Measurements from ENCODE around the gene RNF125. TPM values are rescaled to one million over a fixed set of nuclear protein-coding genes. Genes with fewer than 3 reads are reported as not detected.

The RNF125 gene
- total and polyA plus RNA-seq, 10 of the 15 experiments (the other 5 are each of a cell fraction or from before 2014, with no cell fraction given): 0.79 to 3.9 (median 2.9) TPM

- TF ChIP-seq IRF3 (IDR thresholded peaks at IDR 0.05) (no peak), DPF2 (IDR thresholded peaks at IDR 0.05) (peak; percentile 77), SMAD5 (IDR thresholded peaks at IDR 0.05; ENCODE audit: low read depth) (no peak), ZBED1 (IDR thresholded peaks at IDR 0.05; ENCODE audit: borderline replicate concordance) (no peak), CEBPB (IDR thresholded peaks at IDR 0.05; ENCODE audit: borderline replicate concordance in 1 of 2, low read depth in 2 of 2, low read length in 2 of 2) (no peak), CEBPZ (IDR thresholded peaks at IDR 0.05; ENCODE audit: low read depth, low read length) (no peak), RUNX3 (IDR thresholded peaks at IDR 0.05; ENCODE audit: low read length) (peak; percentile 38; the same call in 1 of the 2 replicates), ZBTB40 (IDR thresholded peaks at IDR 0.05; ENCODE audit: borderline replicate concordance) (no peak), NKRF (conservative IDR thresholded peaks at IDR 0.05) (peak; percentile 95), EGR1 (IDR thresholded peaks at IDR 0.05; ENCODE audit: borderline replicate concordance in 1 of 2, low read depth in 2 of 2, low read length in 2 of 2) (no peak), SUPT20H (IDR thresholded peaks at IDR 0.05; ENCODE audit: borderline replicate concordance, control insufficient read depth, low read depth, low read length) (no peak), NFXL1 (IDR thresholded peaks at IDR 0.05; ENCODE audit: borderline replicate concordance) (no peak), ZBTB4 (CRISPR knock-in tag; IDR thresholded peaks at IDR 0.05) (no peak), KDM1A (IDR thresholded peaks at IDR 0.05; ENCODE audit: borderline replicate concordance) (no peak), IRF4 (IDR thresholded peaks at IDR 0.05; ENCODE audit: low read depth, low read length) (no peak)
Measured at GRCh38 chr18:32092422-32093101, 73.9 kb downstream of the RNF125 start (continued).

All from GM12878 (cell line).